ENCODE results near the gene GCA.
A peak's percentile ranks its signal among the peaks of the same experiment; 100 is the strongest.

Gene GCA

DNA sequence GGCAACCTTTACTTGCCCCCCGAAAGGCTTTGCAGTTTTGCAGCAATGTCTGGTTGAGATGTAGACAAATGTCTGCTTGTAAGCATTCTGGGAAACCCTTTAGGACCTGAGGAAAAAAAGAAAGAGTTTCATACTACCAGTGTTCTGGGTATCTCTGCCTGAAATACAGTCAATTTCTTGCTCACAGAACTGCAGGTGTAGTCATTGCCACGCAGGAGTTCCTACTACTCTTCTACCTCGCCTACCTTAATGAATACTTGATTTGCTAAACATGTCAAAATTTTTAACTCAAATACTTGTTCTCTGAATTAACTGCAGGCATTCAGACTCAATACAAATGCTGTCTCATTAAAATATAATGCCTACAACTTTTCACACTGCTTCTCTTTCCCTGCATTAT is 56.4 kb downstream of the GCA start:
- TF ChIP-seq, protein P1, sequence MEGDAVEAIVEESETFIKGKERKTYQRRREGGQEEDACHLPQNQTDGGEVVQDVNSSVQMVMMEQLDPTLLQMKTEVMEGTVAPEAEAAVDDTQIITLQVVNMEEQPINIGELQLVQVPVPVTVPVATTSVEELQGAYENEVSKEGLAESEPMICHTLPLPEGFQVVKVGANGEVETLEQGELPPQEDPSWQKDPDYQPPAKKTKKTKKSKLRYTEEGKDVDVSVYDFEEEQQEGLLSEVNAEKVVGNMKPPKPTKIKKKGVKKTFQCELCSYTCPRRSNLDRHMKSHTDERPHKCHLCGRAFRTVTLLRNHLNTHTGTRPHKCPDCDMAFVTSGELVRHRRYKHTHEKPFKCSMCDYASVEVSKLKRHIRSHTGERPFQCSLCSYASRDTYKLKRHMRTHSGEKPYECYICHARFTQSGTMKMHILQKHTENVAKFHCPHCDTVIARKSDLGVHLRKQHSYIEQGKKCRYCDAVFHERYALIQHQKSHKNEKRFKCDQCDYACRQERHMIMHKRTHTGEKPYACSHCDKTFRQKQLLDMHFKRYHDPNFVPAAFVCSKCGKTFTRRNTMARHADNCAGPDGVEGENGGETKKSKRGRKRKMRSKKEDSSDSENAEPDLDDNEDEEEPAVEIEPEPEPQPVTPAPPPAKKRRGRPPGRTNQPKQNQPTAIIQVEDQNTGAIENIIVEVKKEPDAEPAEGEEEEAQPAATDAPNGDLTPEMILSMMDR (IDR thresholded peaks at IDR 0.05; ENCODE audit: low read depth, low read length) = no peak
- no peak overlapping the region for H3K4me3 ChIP-seq (replicated peaks in 1 of 2; ENCODE audit: low read depth in 2 of 2, low read length in 2 of 2)
- DNase-seq (ENCODE audit: low read depth in 2 of 2) = no peak

DNA sequence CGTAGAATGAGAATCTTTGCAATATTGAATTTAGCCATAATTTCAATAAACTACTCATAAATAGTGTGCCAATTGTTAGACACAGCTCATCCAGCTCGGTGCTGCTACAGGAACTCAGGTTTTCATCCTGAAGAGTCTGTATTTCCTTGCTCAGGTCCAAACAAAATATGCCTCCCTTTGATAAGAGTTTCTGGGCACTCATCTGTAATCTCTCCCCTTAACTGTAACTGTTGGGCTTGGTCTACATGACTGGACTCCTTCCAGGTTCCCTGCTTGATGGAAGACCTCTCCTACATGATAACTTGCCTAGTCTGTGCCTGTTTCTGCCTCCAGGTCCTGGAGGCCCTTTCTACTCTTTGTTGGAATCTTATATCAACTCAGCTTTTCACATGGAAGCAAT is 57.9 kb downstream of the GCA start:
- no peak overlapping the region for H3K4me3 ChIP-seq (replicated peaks in 1 of 2; ENCODE audit: low read depth in 2 of 2, low read length in 2 of 2)
- DNase-seq (ENCODE audit: low read depth in 2 of 2) = no peak
- TF ChIP-seq, protein P1 (IDR thresholded peaks at IDR 0.05; ENCODE audit: low read depth, low read length) = no peak

DNA sequence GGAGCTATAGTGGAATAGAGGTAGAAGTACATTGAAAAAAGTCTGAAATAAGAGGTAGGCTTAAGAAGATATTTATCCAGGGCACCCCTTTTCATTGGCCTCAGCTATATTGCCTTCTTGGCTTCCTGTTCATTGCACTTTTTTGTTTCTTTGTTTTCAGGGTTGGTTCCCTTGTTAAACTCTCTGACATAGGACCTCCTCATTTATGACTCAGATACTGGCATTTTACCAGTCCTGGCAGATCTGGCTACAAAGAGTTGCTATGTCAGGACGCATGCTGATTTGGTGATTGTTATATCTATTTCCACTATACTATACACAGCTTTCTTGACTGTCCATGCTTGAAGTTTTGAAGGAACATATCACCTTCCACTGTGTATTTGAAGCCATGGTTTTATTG is 60.0 kb downstream of the GCA start:
- TF ChIP-seq, protein P1 (IDR thresholded peaks at IDR 0.05; ENCODE audit: low read depth, low read length) = no peak
- H3K4me3 ChIP-seq (replicated peaks in 1 of 2; ENCODE audit: low read depth in 2 of 2, low read length in 2 of 2) = no peak overlapping the region
- peak; percentile 52 to 55 for DNase-seq (ENCODE audit: low read depth in 2 of 2)

Measured in cardiac fibroblast (primary cell).